ENCODE measurements around the gene PRB2.

Gene PRB2

DNA sequence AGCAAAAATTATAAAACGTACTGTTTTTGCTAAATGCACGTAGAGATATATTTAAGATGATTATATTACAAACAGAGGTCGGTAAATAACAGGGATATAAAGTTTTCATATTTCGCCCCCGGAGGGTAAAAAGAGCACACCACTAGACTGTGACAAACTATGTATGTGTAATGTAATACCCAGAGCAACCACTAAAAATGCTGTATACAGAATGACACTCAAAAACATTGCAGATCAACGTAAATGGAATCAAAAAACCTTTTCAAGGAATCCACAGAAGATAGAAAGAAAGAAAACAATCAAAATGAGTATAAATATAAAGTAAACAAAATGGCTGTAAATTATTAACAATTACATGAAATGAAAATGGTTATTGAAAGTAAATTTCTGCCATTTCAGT lies 47.6 kb downstream of the PRB2 start:
- TF ChIP-seq, protein P1, sequence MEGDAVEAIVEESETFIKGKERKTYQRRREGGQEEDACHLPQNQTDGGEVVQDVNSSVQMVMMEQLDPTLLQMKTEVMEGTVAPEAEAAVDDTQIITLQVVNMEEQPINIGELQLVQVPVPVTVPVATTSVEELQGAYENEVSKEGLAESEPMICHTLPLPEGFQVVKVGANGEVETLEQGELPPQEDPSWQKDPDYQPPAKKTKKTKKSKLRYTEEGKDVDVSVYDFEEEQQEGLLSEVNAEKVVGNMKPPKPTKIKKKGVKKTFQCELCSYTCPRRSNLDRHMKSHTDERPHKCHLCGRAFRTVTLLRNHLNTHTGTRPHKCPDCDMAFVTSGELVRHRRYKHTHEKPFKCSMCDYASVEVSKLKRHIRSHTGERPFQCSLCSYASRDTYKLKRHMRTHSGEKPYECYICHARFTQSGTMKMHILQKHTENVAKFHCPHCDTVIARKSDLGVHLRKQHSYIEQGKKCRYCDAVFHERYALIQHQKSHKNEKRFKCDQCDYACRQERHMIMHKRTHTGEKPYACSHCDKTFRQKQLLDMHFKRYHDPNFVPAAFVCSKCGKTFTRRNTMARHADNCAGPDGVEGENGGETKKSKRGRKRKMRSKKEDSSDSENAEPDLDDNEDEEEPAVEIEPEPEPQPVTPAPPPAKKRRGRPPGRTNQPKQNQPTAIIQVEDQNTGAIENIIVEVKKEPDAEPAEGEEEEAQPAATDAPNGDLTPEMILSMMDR (IDR thresholded peaks at IDR 0.05; ENCODE audit: borderline replicate concordance, extremely low read depth, low read length, poor library complexity, severe bottlenecking), result peak; percentile 45
- TF ChIP-seq EZH2 (IDR thresholded peaks at IDR 0.05; ENCODE audit: borderline replicate concordance, low read depth, low read length, severe bottlenecking), result no peak
- Histone ChIP-seq H3K4me2 (ENCODE audit: insufficient read depth, low read length) (no peak overlapping the region), H3K27ac (ENCODE audit: low read length) (no peak overlapping the region), H3K27me3 (ENCODE audit: insufficient read depth, low read length, poor library complexity) (peaks cover 5% of the 10 kb centered on the region), H3K79me2 (ENCODE audit: insufficient read depth, low read length) (no peaks in the 10 kb centered on the region), H3K9me3 (ENCODE audit: insufficient read depth, low read length, severe bottlenecking) (no peaks in the 10 kb centered on the region), H4K20me1 (ENCODE audit: insufficient read depth, low read length) (no peaks in the 10 kb centered on the region), H3K4me1 (ENCODE audit: insufficient read depth, low read length) (no peaks in the 10 kb centered on the region), H3K9ac (ENCODE audit: low read depth, low read length) (no peak overlapping the region), H2AFZ (ENCODE audit: low read depth, low read length) (no peak overlapping the region), H3K4me3 (ENCODE audit: low read depth in 1 of 2, low read length in 2 of 2) (no peak overlapping the region), H3K36me3 (ENCODE audit: insufficient read depth, low read length) (no peaks in the 10 kb centered on the region)
- ATAC-seq (ENCODE audit: insufficient read depth, low read depth) (peak; percentile 73), DNase-seq (no peak)

DNA sequence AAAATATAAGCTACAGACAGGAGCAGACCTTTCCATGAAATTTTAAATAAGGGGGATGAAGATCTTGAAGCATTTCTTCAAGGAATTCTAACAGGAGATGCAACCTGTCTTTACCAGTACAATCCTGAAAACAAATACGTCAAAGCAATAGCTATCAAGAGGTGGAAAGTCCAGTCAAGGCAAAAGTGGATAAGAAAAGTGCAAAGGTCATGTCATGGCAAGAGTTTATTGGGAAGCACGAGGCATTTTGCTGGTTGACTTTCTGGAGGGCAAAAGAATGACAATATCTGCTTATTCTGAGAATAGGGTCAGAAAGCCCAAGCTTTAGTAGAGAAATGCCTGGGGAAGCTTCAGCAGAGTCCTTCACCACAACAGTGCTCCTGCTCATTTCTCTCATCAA lies 50.9 kb downstream of the PRB2 start:
- no peak overlapping the region for H2AFZ ChIP-seq (ENCODE audit: low read depth, low read length)
- TF ChIP-seq EZH2 (IDR thresholded peaks at IDR 0.05; ENCODE audit: borderline replicate concordance, low read depth, low read length, severe bottlenecking), result no peak
- TF ChIP-seq, protein P1 (IDR thresholded peaks at IDR 0.05; ENCODE audit: borderline replicate concordance, extremely low read depth, low read length, poor library complexity, severe bottlenecking), result no peak
- H3K4me2 ChIP-seq (ENCODE audit: insufficient read depth, low read length), result no peak overlapping the region
- H4K20me1 ChIP-seq (ENCODE audit: insufficient read depth, low read length), result no peaks in the 10 kb centered on the region
- DNase-seq (no peak), ATAC-seq (ENCODE audit: insufficient read depth, low read depth) (no peak)
- H3K79me2 ChIP-seq (ENCODE audit: insufficient read depth, low read length), result no peaks in the 10 kb centered on the region
- H3K4me1 ChIP-seq (ENCODE audit: insufficient read depth, low read length), result no peaks in the 10 kb centered on the region
- H3K4me3 ChIP-seq (ENCODE audit: low read depth in 1 of 2, low read length in 2 of 2), result no peak overlapping the region
- H3K36me3 ChIP-seq (ENCODE audit: insufficient read depth, low read length), result no peaks in the 10 kb centered on the region
- H3K9me3 ChIP-seq (ENCODE audit: insufficient read depth, low read length, severe bottlenecking), result no peaks in the 10 kb centered on the region
- H3K9ac ChIP-seq (ENCODE audit: low read depth, low read length), result no peak overlapping the region
- H3K27ac ChIP-seq (ENCODE audit: low read length), result no peak overlapping the region
- peaks cover 5% of the 10 kb centered on the region for H3K27me3 ChIP-seq (ENCODE audit: insufficient read depth, low read length, poor library complexity)
